ENCODE results near the gene USB1. TPM values are rescaled to one million over a fixed set of nuclear protein-coding genes. Genes with fewer than 3 reads are reported as not detected.

Gene USB1
- 90.5 and 91.2 TPM in 2 replicates for total RNA-seq (2022)
- percentile 77 among the genes with signal in this experiment for Bru-seq, nascent RNA
- percentile 84 among the genes with signal in this experiment for BruChase-seq, experiment 1, labeled RNA remaining after a 2-hour chase
- percentile 91 among the genes with signal in this experiment for BruChase-seq, experiment 2, labeled RNA remaining after a 6-hour chase
- long read RNA-seq, transcript USB1-201 (7 exons, 2,282 nt), result major isoform, 157 of 215 reads
- long read RNA-seq, transcript USB1-202 (4 exons, 1,217 nt), result minor isoform, 7 of 215 reads
- long read RNA-seq, transcript USB1-203 (6 exons, 1,212 nt), result minor isoform, 9 of 215 reads
- long read RNA-seq, partial matches to known transcripts, result 24 of 215 reads
- long read RNA-seq, other reads (novel, unspliced or antisense), result 14 of 215 reads

- Histone ChIP-seq H3K4me1 (peaks cover 17% of the 10 kb centered on the region), H3K4me3 (ENCODE audit: low read depth, low read length) (peak within 1 kb of the TSS; percentile 88), H3K9me3 (no peaks in the 10 kb centered on the region), H3K27me3 (replicated peaks; ENCODE audit: control insufficient read depth, insufficient read depth, low read length) (no peaks in the 10 kb centered on the region), H3K36me3 (ENCODE audit: control insufficient read depth, insufficient read depth, low read length) (no peaks in the 10 kb centered on the region)
- peak within 1 kb of the TSS; percentile 96 for H3K4me3 Mint-ChIP-seq (ENCODE audit: unreplicated experiment)
- H3K27me3 Mint-ChIP-seq (ENCODE audit: insufficient read depth, unreplicated experiment), result no peaks in the 10 kb centered on the region
- TF ChIP-seq CTCF (IDR thresholded peaks at IDR 0.05; ENCODE audit: insufficient read depth in 1 of 2, low read depth in 1 of 2, low read length in 1 of 2, severe bottlenecking in 1 of 2, unreplicated experiment in 1 of 2), result peak; percentile 76 to 97
- peak; percentile 92 to 97 for DNase-seq
- peak within 1 kb of the TSS; percentile 73 for H3K27ac Mint-ChIP-seq (ENCODE audit: unreplicated experiment)
- ChIA-PET CTCF (interaction anchor here (0.6 to 2.4 kb wide), 10 partner anchors 13 to 504 kb away, joined by 3 to 13 read pairs (median 4); no protein-coding TSS in a partner anchor), POLR2A (interaction anchor here (0.9 to 1.6 kb wide), 3 partner anchors 23 to 128 kb away, joined by 4 to 7 read pairs (median 6); partner anchors contain the start of genes CFAP20 and MMP15)
- H3K9me3 Mint-ChIP-seq (ENCODE audit: unreplicated experiment), result no peaks in the 10 kb centered on the region
- no peaks in the 10 kb centered on the region for H3K4me1 Mint-ChIP-seq (ENCODE audit: low read depth, unreplicated experiment)
- BruUV-seq (replicated peaks), result no TSS peak
- intact Hi-C loops (cut with micrococcal nuclease; ENCODE audit: unreplicated experiment), result loop anchor here (1.0 to 5.0 kb wide), 6 partner anchors 19 to 244 kb away; partner anchors contain the start of gene MMP15
- peaks cover 38% of the 10 kb centered on the region for H3K36me3 Mint-ChIP-seq (ENCODE audit: insufficient read depth, unreplicated experiment)
Observed at GRCh38 chr16:58000706-58001676, at the start of gene USB1. USB1 (plus strand) TSS chr16:58001407; CDS start chr16:58001484, 77 bp downstream.

GRCh38 chr16:57952909-57953308 lies 48.3 kb upstream of the USB1 start:
- Mint-ChIP-seq H3K9me3 (ENCODE audit: unreplicated experiment) (no peaks in the 10 kb centered on the region), H3K27ac (ENCODE audit: unreplicated experiment) (no peak overlapping the region), H3K4me3 (ENCODE audit: unreplicated experiment) (no peak overlapping the region), H3K36me3 (ENCODE audit: insufficient read depth, unreplicated experiment) (peaks cover 10% of the 10 kb centered on the region), H3K27me3 (ENCODE audit: insufficient read depth, unreplicated experiment) (no peaks in the 10 kb centered on the region), H3K4me1 (ENCODE audit: low read depth, unreplicated experiment) (peaks cover 3% of the 10 kb centered on the region)
- 0 out of 2 replicates have a peak, but pooled peaks cover 1% of the 10 kb centered on the region for H3K27me3 ChIP-seq (replicated peaks; ENCODE audit: control insufficient read depth, insufficient read depth, low read length)
- POLR2A ChIA-PET, result interaction anchor here (1.0 kb wide), 1 partner anchor 31 kb away, joined by 3 read pairs; no protein-coding TSS in a partner anchor
- CTCF ChIA-PET, result no interaction called here
- no TSS peak for BruUV-seq (replicated peaks)
- intact Hi-C loops (cut with micrococcal nuclease; ENCODE audit: unreplicated experiment), result no loop called here
- no peak overlapping the region for H3K4me3 ChIP-seq (ENCODE audit: low read depth, low read length)
- no peaks in the 10 kb centered on the region for H3K4me1 ChIP-seq
- TF ChIP-seq CTCF (IDR thresholded peaks at IDR 0.05; ENCODE audit: insufficient read depth in 1 of 2, low read depth in 1 of 2, low read length in 1 of 2, severe bottlenecking in 1 of 2, unreplicated experiment in 1 of 2), result no peak
- DNase-seq, result no peak
- no peaks in the 10 kb centered on the region for H3K36me3 ChIP-seq (ENCODE audit: control insufficient read depth, insufficient read depth, low read length)
- no peaks in the 10 kb centered on the region for H3K9me3 ChIP-seq

GRCh38 chr16:57953857-57954256 lies 47.4 kb upstream of the USB1 start:
- no peak for TF ChIP-seq CTCF (IDR thresholded peaks at IDR 0.05; ENCODE audit: insufficient read depth in 1 of 2, low read depth in 1 of 2, low read length in 1 of 2, severe bottlenecking in 1 of 2, unreplicated experiment in 1 of 2)
- Histone ChIP-seq H3K4me1 (no peaks in the 10 kb centered on the region), H3K4me3 (ENCODE audit: low read depth, low read length) (no peak overlapping the region), H3K9me3 (no peaks in the 10 kb centered on the region), H3K27me3 (replicated peaks; ENCODE audit: control insufficient read depth, insufficient read depth, low read length) (0 out of 2 replicates have a peak, but pooled peaks cover 1% of the 10 kb centered on the region), H3K36me3 (ENCODE audit: control insufficient read depth, insufficient read depth, low read length) (no peaks in the 10 kb centered on the region)
- H3K4me1 Mint-ChIP-seq (ENCODE audit: low read depth, unreplicated experiment), result peaks cover 11% of the 10 kb centered on the region
- H3K4me3 Mint-ChIP-seq (ENCODE audit: unreplicated experiment), result no peak overlapping the region
- POLR2A ChIA-PET, result no interaction called here
- intact Hi-C loops (cut with micrococcal nuclease; ENCODE audit: unreplicated experiment), result no loop called here
- H3K36me3 Mint-ChIP-seq (ENCODE audit: insufficient read depth, unreplicated experiment), result peaks cover 10% of the 10 kb centered on the region
- H3K27ac Mint-ChIP-seq (ENCODE audit: unreplicated experiment), result no peak overlapping the region
- no peaks in the 10 kb centered on the region for H3K27me3 Mint-ChIP-seq (ENCODE audit: insufficient read depth, unreplicated experiment)
- H3K9me3 Mint-ChIP-seq (ENCODE audit: unreplicated experiment), result no peaks in the 10 kb centered on the region
- DNase-seq, result no peak
- BruUV-seq (replicated peaks), result no TSS peak
- CTCF ChIA-PET, result interaction anchor here (0.9 kb wide), 1 partner anchor 8 kb away, joined by 6 read pairs; no protein-coding TSS in a partner anchor

Measured in Caco-2 (cell line).